ENCODE measurements around the gene SLC49A4.
"Not testable (repeated sequence)": the region's sequence is repeated elsewhere in the genome, so short reads cannot be mapped to it uniquely, and the experiment has no call there.

Gene SLC49A4

GRCh38 chr3:122794779-122795673 is at the start of gene SLC49A4:
Gene SLC49A4, plus strand, starts transcription at chr3:122795069. Its CDS starts 124 bp downstream, at chr3:122795193.
- no peak for DNase-seq

GRCh38 chr3:122745369-122746021 is 49.4 kb upstream of the SLC49A4 start:
- DNase-seq, result no peak

- not testable (repeated sequence) for DNase-seq
These were observed 47.6 kb upstream of the SLC49A4 start for GRCh38 chr3:122747295-122747694.

GRCh38 chr3:122748347-122748746 is 46.5 kb upstream of the SLC49A4 start:
- no peak for DNase-seq

- no peak for DNase-seq
These were observed 39.9 kb upstream of the SLC49A4 start for GRCh38 chr3:122754929-122755328.

GRCh38 chr3:122755491-122755890 is 39.4 kb upstream of the SLC49A4 start:
- DNase-seq, result no peak

GRCh38 chr3:122758877-122759560 is 35.9 kb upstream of the SLC49A4 start:
- DNase-seq, result no peak

GRCh38 chr3:122760453-122761271 is 34.2 kb upstream of the SLC49A4 start:
- DNase-seq, result no peak

- no peak for DNase-seq
These were observed 28.4 kb upstream of the SLC49A4 start for GRCh38 chr3:122766430-122766829.

GRCh38 chr3:122767540-122768372 is 27.1 kb upstream of the SLC49A4 start:
- DNase-seq, result no peak

GRCh38 chr3:122770521-122771202 is 24.2 kb upstream of the SLC49A4 start:
- no peak for DNase-seq

GRCh38 chr3:122772827-122773226 is 22.0 kb upstream of the SLC49A4 start:
- DNase-seq, result no peak

- no peak for DNase-seq
These were observed 20.8 kb upstream of the SLC49A4 start for GRCh38 chr3:122773944-122774509.

- no peak for DNase-seq
These were observed 20.3 kb upstream of the SLC49A4 start for GRCh38 chr3:122774564-122774963.

- DNase-seq, result no peak
These were observed 18.0 kb upstream of the SLC49A4 start for GRCh38 chr3:122776675-122777468.

GRCh38 chr3:122777563-122777962 is 17.3 kb upstream of the SLC49A4 start:
- no peak for DNase-seq

GRCh38 chr3:122782804-122783203 is 12.1 kb upstream of the SLC49A4 start:
- no peak for DNase-seq

GRCh38 chr3:122784436-122784835 is 10.4 kb upstream of the SLC49A4 start:
- DNase-seq, result no peak

- no peak for DNase-seq
These were observed 9.6 kb upstream of the SLC49A4 start for GRCh38 chr3:122785231-122785630.

GRCh38 chr3:122786066-122786465 is 8.8 kb upstream of the SLC49A4 start:
- DNase-seq, result no peak

Measured in NCI-H1092 (cell line).